GM20000 (cell line): Measurements from ENCODE around the gene MYO9B.

Experiments
- DNase-seq: peaks from one replicate; pipeline ENCODE4 v3.0.0; 2012; ENCODE audit warnings: low spot score
- CTCF ChIP-seq: IDR thresholded peaks from 2 replicates; pipeline ENCODE4 v1.5.1; 2012; ENCODE audit warnings: mild to moderate bottlenecking, control low read depth; ENCODE audit errors: extremely low read depth, missing control alignments

MYO9B gene

GRCh38 chr19:17128403-17128802 is 52.8 kb downstream of the MYO9B start:
- no peak for DNase-seq
- no peak for TF ChIP-seq CTCF

GRCh38 chr19:17128820-17129219 is 53.2 kb downstream of the MYO9B start:
- TF ChIP-seq CTCF, result no peak
- DNase-seq, result no peak

- no peak for DNase-seq
- TF ChIP-seq CTCF, result no peak
Observed at GRCh38 chr19:17129377-17129776, 53.8 kb downstream of the MYO9B start.

- TF ChIP-seq CTCF, result no peak
- DNase-seq, result peak; percentile 63
Observed at GRCh38 chr19:17135001-17135853, 59.6 kb downstream of the MYO9B start.

- DNase-seq, result no peak
- no peak for TF ChIP-seq CTCF
Observed at GRCh38 chr19:17136021-17136420, 60.4 kb downstream of the MYO9B start.

GRCh38 chr19:17136617-17137016 is 61.0 kb downstream of the MYO9B start:
- DNase-seq, result no peak
- no peak for TF ChIP-seq CTCF

GRCh38 chr19:17137417-17137816 is 61.8 kb downstream of the MYO9B start:
- DNase-seq, result no peak
- TF ChIP-seq CTCF, result no peak

GRCh38 chr19:17138052-17138846 is 62.7 kb downstream of the MYO9B start:
- DNase-seq, result peak; percentile 25
